PC-3 (cell line): ENCODE results near the gene TAF1.
"Not testable (repeated sequence)": the region's sequence is repeated elsewhere in the genome, so short reads cannot be mapped to it uniquely, and the experiment has no call there.

Experiments
- EZH2 ChIP-seq: fragments of 300-600 bp; sonication (generic); IDR thresholded peaks from one replicate; pipeline ENCODE4 v1.6.1; 2017; ENCODE audit warnings: antibody characterized with exemption, mild to moderate bottlenecking, low read length; ENCODE audit not compliant: unreplicated experiment
- TF ChIP-seq, protein P1 (sequence below): fragments of 300-600 bp; sonication (generic); conservative IDR thresholded peaks from 2 replicates; pipeline ENCODE4 v1.5.1; 2017; ENCODE audit warnings: antibody characterized with exemption, low read depth, mild to moderate bottlenecking, low read length

- TF ChIP-seq, protein P1, sequence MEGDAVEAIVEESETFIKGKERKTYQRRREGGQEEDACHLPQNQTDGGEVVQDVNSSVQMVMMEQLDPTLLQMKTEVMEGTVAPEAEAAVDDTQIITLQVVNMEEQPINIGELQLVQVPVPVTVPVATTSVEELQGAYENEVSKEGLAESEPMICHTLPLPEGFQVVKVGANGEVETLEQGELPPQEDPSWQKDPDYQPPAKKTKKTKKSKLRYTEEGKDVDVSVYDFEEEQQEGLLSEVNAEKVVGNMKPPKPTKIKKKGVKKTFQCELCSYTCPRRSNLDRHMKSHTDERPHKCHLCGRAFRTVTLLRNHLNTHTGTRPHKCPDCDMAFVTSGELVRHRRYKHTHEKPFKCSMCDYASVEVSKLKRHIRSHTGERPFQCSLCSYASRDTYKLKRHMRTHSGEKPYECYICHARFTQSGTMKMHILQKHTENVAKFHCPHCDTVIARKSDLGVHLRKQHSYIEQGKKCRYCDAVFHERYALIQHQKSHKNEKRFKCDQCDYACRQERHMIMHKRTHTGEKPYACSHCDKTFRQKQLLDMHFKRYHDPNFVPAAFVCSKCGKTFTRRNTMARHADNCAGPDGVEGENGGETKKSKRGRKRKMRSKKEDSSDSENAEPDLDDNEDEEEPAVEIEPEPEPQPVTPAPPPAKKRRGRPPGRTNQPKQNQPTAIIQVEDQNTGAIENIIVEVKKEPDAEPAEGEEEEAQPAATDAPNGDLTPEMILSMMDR: not testable (repeated sequence)
- not testable (repeated sequence) for TF ChIP-seq EZH2
These were observed 129.8 kb downstream of the TAF1 start for GRCh38 chrX:71495979-71496378.
